HT-29 (cell line): Measurements from ENCODE around the gene C17orf100. TPM values are rescaled to one million over a fixed set of nuclear protein-coding genes. Genes with fewer than 3 reads are reported as not detected.

Experiments
- DNase-seq: peaks from one replicate; pipeline ENCODE4 v3.0.0-alpha.2; 2015; ENCODE audit warnings: low spot score
- total RNA-seq: library from RNA; depleted of rRNA; stranded (reverse); fragments of >200 nt; shearing (Covaris generic); gene quantifications from 2 replicates; pipeline ENCODE4 v1.2.3, GENCODE V29; 2014; rRNA removed

C17orf100 gene
- 0.31 and 1.1 TPM in 2 replicates for total RNA-seq

DNA sequence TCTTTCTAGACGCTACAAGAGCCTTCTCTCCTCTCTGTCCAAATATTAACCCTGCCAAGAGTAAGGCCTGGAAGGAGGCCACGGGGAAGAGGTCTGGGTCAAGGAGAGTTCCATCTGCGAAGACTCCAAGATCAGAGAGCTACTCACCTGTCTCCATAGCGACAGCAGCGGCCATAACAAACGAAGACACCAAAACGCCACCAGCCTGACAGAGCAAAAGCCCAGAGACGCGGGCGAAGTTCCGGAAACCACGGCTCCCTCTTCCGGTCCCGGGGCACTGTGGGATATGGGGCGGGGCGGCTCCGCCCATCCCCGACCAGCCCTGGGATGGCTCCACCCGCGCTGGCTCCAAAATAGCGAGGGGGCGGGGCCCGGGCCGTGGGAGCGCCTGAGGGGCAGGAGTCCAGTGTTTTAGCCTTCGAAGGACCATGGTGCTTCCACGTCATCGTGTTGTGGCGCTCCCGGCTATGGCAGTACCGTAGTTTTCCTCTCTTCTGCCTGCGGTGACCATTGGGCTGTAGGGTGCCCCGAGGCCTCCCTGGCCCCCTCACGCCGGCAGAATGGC, at the start of gene C17orf100, which contains the start of gene MED31:
TSS of gene C17orf100 (plus strand) at position 409 of the 565 bp plus-strand sequence. CDS start at position 561, 152 bp downstream.
TSS of gene MED31 (minus strand) at position 252 of the 565 bp plus-strand sequence. CDS start at position 175, 77 bp downstream.
- peak; percentile 91 for DNase-seq

DNA sequence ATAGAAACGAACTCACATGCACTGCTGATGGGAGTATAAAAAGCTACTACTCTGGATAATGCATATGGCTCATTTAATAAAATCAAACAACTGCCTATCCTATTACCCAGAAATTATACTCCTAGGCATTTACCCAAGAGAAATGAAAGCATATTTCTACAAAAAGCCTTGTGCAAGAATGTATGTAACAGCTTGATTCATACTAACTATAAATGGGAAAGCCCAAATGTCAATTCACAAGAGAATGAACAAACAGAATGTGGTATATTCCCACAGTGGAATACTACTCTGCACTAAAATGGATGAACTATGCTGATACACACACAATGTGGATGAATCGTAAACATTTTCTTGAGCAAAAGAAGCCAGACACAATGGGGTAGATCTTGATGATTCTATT, 49.4 kb upstream of the C17orf100 start:
- DNase-seq = no peak

DNA sequence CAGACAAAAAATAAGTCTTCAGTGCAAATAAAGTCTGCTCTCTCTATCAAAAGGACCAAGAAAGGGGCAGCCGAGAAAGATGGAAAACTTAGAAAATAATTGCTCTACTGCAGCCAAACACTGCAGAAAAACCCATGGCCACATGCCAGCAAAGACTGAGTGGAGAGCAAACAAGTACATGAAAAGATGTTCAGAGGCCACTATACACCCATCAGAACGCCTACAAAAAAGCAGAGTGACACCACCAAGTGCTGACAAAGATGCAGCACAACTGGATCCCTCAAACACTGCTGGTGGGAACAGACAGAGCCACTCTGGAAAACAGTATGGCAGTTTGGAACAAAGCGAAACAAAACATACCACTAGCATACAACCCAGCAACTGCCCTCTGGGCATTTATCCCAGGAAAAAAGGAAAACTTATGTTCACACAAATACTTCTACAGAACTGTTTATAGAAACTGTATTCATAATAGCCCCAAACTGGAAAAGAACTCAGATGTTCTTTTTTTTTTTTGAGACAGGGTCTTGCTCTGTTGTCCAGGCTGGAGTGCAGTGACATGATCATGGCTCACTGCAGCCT, 47.7 kb upstream of the C17orf100 start:
- DNase-seq = no peak

DNA sequence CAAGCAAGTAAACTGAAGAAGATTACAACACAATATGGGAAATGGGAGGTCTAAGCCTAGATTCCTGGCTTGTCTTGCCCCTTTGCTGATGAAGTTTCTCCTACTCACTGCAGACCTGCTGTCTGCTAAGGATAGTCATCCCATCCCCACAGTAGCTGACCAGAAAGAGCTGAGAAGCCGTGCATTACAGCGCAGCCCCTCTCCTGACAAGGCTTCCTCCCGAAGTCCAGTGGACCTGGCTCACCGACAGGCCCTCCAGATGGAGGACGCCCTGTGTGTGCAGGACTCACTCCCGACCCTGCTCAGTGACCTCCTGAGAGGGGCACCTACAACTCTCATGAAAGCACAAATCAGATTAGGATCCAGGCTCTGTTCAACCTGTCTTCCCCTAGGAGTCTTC, 46.4 kb upstream of the C17orf100 start:
- no peak for DNase-seq

DNA sequence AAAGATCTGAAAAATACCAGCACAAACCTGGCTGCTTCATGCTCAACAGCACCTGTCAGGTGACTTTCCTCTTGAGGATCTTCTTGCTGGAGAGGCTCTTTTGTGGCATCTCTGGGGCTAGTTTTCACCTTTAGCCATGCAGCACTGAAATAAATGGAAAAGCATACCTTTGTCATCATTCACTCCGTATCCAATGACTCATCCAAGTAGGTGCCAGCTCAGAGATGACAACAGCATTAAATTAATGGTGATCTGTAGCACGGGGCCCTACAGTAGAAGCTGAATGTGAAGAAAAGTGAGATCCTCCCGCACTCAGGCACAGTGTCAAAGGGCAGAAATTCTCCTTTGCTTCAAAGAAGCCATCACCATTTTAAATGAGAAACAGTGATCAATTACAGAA, 43.2 kb upstream of the C17orf100 start:
- no peak for DNase-seq

DNA sequence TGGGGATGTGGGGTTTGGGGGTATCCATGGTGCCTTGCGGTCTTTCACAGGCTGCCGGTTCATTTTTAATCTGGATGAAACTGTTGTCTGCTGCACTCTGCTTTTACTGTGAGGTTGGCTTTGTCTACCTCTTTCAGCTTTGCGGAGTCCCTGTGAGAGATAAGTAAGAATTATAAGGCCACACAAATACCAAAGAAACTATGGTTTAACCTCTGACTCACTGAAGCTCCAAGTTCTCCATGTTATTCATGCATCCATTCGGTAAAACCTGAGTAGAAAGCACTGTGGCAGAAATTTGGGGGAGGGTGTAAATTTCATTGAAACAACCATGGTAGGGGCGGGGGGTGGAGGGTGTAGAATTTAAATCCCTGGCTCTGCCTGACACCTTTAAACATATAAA, 41.6 kb upstream of the C17orf100 start:
- DNase-seq = no peak

DNA sequence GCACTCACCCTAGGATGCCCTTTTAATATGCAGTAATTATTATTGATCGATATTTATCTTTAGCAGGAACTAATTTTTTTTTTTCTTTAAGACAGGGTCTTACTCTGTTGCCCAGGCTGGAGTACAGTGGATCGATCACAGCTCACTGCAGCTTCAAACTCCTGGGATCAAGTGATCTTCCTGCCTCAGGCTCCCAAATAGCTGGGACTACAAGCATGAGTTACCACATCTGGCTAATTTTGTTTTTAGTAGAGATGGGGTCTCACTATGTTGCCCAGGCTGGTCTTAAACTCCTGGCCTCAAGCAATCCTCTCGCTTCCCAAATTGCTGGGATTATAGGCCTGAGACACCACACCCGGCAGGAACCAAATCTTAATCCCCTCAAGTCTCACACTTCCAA, 40.3 kb upstream of the C17orf100 start:
- DNase-seq = no peak

DNA sequence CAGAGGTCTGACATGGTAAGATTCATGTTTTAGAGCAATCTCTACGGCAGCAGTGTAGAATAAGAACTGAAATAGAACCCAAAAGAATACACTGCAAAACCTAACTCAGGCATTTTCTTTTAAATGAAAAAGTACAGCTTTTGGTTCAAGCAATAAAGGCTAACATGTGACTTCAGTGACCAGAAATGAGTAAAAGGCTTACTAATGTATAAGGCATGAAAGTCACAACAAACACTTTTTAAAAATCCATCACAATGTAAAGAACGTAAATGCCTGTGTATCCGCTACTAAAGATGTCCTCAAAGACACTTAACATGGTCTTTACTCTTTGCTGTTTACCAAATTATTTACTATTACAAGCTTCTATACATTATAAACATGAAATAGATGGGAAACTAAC, 27.6 kb upstream of the C17orf100 start:
- DNase-seq = no peak

DNA sequence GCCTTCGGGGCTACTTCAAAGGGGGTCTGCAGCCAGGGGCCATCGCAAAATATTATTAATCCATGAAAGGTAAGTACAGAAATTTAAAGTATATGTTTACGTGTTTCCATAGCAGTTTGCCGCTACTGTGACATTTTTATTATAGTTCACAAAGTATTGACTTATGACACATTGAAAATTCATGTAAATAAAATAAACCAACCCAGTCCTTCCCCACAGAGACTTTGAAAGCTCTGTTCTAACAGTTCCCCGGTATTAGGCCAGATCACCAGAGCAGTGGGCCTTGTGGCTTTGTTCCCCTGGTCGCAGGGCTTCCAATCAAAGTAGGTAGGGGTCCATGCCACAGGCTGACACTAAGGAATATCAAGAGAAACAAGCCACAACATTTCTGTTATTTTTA, 24.9 kb upstream of the C17orf100 start:
- DNase-seq = no peak

DNA sequence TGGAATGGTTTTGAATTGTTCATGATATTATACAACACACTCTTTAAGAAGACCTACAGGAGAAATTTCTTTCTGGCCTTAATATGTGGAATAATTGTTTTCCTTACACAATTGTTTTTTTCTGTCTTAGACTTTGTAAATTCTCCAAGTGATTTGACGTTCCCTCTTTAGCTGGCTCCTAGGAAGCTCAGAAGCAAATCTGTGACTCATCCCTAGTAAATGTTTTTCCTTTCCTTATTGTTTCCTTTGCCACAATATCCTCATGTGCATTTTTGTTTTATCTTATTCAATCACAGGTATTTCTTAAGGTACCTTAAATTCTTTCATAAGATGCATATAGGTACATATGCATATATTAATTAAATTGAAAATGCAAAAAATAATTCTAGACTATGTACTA, 24.5 kb upstream of the C17orf100 start:
- DNase-seq = no peak

DNA sequence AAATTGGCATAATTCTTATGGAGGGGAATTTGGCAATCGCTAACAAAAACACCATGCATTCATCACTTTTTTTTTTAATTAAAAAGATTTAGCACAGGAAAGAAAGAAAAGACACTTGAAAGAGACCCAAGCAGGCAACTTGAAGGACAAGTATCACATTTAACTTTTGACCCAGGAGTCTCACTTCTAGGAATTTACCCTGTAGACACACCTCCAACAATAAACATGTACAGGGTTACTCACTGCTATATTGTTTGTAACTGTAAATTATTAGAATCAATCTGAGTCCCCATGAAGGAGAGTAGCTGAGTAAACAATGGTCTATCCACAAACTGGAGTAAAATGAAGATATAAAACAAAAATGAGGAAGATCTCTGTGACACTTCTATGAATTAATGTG, 21.2 kb upstream of the C17orf100 start:
- no peak for DNase-seq

DNA sequence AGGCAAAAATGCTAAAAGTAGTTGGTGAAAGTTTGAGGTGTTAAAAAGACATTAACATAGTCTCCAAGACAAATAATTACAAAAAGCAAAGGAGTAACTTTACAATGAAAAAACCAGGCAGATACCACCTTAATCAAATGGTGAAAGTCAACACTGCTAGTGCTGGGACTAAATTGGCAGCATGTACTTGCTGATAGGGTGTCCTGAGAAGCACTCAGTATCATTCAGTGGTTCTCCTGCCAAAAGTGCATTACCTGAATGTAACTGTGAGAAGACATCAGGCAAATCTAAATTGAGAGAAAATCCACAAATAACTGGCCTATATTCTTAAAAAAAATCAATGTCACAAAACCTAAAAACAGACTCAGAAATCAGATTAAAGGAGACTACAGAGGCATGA, 19.0 kb upstream of the C17orf100 start:
- no peak for DNase-seq

DNA sequence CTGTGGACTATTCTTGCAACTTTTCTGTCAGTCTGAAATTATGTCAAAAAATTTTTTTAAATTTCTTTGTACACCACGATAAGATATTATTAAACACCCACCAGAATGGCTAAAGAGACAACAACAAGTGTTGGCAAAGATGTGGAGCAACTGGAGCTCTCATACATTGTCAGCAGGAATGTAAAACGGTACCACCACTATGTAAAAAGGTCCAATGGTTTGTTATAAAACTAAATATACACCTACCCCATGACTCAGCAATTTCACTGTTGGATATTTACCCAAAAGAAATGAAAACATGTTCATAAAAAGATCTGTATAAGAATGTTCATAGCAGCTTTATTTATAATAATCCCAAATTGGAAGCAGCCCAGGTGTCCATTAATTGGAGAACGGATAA, 18.3 kb upstream of the C17orf100 start:
- no peak for DNase-seq

DNA sequence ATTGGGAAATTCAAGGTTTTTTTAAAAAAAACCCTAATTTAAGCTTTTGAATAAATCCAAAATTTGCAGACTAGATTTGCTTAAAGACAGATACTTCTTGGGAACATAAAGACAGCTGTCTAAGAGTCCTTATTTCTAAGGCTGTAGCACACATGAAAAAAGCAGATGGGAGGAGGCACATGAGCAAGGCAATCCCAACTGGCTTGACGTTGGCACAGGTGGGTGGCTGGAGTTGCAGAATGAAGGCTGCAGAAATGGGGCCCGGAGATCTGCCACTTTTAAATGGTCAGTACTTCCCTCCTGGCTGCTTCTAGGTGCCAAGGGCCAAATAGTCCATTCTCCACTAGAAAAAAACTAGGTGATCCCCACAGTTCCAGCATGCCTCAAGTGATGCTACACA, 15.5 kb upstream of the C17orf100 start:
- no peak for DNase-seq

DNA sequence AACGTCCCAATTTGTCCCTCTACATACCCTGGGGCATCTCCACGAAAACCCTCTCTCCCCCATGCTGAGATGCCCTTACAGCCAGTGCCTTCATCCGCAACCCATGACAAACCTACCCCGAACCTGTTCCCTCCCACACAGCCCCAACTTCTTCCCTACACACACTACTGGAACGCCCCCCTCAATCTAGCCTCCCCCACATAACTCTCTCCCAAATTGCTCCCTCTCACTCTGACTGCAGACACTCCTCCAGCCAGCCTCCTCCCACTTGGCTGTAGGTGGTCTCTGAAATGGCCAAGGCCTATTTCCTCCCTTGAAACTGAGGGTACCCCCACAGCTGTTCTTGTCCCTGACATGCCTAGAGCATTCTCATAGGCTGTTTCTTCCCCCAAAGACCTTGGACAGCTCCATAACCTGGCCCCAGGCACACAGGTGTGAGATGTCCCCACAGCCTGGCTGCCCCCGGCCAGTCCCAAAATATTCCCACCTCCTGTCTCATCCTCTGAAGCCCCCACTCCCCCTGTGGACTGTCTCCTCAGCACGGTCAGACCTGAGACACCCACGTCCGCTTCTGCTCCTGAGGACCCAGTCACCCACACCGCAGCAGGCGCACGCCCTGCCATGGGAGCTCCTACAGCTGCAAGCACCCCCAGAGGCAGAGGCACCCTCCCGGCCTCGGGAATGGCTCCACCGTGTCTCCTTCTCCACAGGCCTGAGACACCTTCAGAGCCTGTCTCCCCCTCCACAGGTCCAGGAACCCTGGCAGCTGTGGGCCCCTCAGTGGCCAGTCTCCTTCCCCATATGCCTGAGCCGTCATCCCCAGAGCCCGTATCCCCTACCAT, 14.7 kb upstream of the C17orf100 start:
- DNase-seq = no peak

DNA sequence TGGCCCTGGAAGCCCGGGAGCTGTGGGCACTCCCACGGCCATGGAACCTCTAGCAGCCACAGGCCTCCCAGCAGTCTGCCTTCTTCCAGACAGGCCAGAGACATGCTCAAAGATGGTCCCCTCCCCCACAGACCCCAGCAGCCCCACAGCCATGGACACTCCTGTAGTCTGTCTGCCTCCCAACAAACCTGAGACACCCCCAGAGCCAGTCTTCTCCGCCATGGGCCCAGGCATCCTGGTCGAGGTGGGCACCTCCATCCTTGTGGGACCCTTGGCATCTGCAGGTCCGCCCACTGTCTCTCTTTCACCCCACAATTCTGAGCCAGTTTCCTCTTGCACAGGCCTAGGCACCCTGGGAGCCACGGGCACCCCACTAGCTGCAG, 14.1 kb upstream of the C17orf100 start:
- no peak for DNase-seq

DNA sequence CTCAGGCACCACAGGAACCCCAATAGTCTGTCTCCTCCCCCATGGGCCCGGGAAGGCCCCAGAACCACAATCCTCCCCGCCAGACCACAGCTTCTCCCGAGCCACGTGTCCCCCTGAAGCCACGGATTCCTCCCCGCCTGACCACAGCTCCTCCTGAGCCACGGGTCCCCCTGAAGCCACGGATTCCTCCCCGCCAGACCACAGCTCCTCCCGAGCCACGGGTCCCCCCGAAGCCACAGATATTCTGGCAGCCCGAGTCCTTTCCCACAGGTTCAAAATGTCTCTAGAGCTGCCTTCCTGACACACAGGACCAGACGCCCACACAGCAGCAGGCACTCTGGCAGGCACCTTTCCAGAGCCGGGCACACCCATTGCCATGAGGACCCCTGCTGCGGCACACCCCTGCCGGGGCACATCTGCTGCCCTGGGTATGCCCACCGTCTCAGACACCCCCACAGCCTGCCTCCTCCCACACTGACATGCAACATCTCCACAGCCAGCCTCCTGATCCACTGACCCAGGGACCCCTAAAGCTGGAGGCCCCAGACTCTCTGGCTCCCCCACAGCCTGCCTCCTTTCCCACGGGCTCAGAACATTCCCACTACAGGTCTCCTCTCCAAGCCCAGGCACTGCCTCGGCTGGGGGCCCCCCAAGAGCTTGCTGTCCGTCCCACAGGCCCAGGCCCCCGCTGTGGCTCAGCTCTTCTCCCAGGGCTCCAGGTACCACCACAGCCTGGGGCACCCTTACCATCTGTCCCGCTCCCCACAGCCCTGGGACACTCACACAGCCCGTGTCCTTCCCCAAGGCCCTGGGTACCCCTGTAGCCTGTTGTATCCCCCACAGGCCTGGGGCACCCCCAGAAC, 13.3 kb upstream of the C17orf100 start:
- DNase-seq = no peak

DNA sequence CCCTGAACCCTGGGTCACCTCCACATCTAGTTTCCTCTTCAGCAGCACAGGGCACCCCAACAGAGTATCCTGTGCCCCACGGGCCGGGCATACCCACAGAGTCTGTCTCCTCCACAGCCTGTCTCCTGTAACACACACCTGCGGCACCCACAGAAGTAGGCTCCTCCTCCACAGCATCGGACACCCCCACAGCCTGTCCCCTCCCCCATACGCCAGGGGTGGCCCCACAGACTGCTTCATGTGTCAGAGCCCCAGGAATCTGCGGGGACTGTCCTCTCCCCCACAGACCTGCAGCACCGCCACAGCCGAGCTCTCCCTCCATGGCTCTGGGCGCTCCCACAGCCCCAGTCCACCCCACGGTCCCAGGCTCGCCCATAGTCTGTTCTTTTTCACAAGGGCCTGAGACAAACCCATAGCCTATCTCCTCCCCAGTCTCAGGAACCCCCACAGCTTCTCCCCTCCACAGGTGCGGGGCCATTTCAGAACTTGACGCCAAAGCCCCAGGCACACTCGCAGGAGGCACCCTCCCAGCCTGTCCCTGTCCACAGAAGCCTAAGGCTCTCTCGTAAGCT, 12.5 kb upstream of the C17orf100 start:
- DNase-seq = peak; percentile 18

DNA sequence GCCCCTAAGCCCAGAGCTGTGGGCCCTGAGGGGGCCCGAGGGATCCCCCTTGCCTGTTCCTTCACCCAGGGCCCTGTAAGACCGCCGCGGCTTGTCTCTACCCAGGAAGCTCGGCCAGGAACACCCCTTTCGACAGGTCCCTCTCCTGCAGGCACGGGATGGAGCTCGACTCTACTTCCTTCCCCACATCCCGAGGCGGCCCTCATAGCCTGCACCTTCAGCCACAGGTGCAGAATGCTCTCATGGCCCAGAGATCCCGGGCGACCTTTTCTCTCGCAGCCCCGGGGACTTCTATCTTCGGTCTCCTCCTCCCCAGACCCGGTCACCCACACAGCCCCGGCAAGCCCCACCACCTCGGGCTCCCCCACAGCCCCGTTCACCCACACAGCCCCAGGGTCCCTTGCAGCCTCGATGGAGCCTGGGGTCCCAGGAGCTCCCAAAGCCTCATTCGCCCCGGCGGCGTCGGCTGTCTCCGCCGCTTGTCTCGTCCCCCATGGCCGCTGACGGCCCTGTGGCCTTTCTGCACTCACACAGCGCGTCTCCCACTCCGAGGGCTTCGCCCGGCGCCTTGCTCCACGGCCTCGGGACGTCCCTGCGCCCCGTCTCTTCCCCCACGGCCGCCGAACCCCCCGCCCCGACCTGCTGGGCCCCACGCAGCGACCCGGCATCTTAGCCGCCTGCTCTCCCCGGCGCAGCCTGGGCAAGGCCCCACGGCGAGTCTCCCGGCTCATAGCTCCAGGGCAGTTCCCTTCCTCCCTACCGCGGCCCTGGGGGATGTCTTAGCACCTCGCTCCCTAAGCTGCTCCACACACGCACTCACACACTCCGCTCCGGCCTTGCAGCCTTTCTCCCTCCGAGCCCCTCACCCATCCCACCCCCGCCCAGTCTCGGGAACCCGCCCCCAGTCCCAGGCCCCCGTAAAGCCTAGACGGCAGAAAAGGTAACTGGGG, 11.7 kb upstream of the C17orf100 start:
- DNase-seq = peak; percentile 32

DNA sequence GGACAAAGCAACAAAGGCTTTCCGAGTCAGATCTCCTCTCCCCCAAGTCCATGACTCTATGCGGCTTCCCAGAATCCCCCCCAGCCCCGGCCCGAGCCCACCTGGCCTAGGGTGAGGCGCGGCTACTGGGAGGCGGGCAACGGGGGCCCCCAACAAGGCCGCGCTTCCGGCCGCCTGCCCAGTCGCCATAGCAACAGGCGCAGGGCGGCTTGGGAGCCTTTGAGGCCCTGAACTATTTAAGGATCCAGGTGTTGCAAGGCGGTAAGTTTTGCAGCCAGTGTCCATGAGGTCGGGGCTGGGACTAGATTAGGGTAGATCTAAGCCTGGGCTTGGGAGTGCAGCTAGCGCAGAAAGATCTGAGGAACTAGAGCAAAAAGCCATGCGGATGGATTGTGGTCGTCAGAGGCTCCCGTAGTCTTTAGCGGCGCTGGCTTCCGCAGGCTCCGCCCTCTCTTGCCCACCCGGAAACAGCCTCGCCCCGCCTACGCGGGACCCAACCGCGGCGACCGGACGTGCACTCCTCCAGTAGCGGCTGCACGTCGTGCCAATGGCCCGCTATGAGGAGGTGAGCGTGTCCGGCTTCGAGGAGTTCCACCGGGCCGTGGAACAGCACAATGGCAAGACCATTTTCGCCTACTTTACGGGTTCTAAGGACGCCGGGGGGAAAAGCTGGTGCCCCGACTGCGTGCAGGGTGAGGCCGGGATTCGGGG, 10.9 kb upstream of the C17orf100 start, which contains the start of the genes KIAA0753 and TXNDC17:
TSS of gene KIAA0753 (minus strand) at position 176 of the 711 bp plus-strand sequence. CDS start 5,608 bp downstream, outside the sequence.
TSS of gene TXNDC17 (plus strand) at position 525 of the 711 bp plus-strand sequence. CDS start at position 548, 23 bp downstream.
- DNase-seq = peak; percentile 79
